ENCODE measurements around the gene MBTPS1. TPM values are rescaled to one million over a fixed set of nuclear protein-coding genes. Genes with fewer than 3 reads are reported as not detected.
"Not testable (repeated sequence)": the region's sequence is repeated elsewhere in the genome, so short reads cannot be mapped to it uniquely, and the experiment has no call there.

The MBTPS1 gene
- total RNA-seq, 1 donor from 2014 or later: 143 TPM

GRCh38 chr16:84121007-84121406 is 4.3 kb upstream of the MBTPS1 start:
- Mint-ChIP-seq H3K27me3 (ENCODE audit: low read depth) (no peaks in the 10 kb centered on the region), H3K36me3 (peaks cover 26% of the 10 kb centered on the region), H3K9me3 (no peaks in the 10 kb centered on the region), H3K4me3 (no peak overlapping the region), H3K4me1 (peaks cover 11% of the 10 kb centered on the region), H3K27ac (no peak overlapping the region)
- no peak for TF ChIP-seq CTCF (IDR thresholded peaks at IDR 0.05; ENCODE audit: unreplicated experiment)
- DNase-seq (ENCODE audit: low spot score in 2 of 2, unreplicated experiment in 2 of 2): no peak

- no peak overlapping the region for H3K27ac Mint-ChIP-seq
- H3K4me1 Mint-ChIP-seq: peaks cover 17% of the 10 kb centered on the region
- no peak overlapping the region for H3K4me3 Mint-ChIP-seq
- peaks cover 20% of the 10 kb centered on the region for H3K36me3 Mint-ChIP-seq
- no peaks in the 10 kb centered on the region for H3K9me3 Mint-ChIP-seq
- TF ChIP-seq CTCF (IDR thresholded peaks at IDR 0.05; ENCODE audit: unreplicated experiment): no peak
- H3K27me3 Mint-ChIP-seq (ENCODE audit: low read depth): no peaks in the 10 kb centered on the region
- DNase-seq (ENCODE audit: low spot score in 2 of 2, unreplicated experiment in 2 of 2): no peak
These were observed 3.3 kb upstream of the MBTPS1 start for GRCh38 chr16:84120023-84120422.

- no peaks in the 10 kb centered on the region for H3K9me3 Mint-ChIP-seq
- H3K4me1 Mint-ChIP-seq: peaks cover 18% of the 10 kb centered on the region
- no peaks in the 10 kb centered on the region for H3K27me3 Mint-ChIP-seq (ENCODE audit: low read depth)
- DNase-seq (ENCODE audit: low spot score in 2 of 2, unreplicated experiment in 2 of 2): no peak
- no peak overlapping the region for H3K27ac Mint-ChIP-seq
- TF ChIP-seq CTCF (IDR thresholded peaks at IDR 0.05; ENCODE audit: unreplicated experiment): no peak
- no peak overlapping the region for H3K4me3 Mint-ChIP-seq
- H3K36me3 Mint-ChIP-seq: peaks cover 18% of the 10 kb centered on the region
These were observed 2.6 kb upstream of the MBTPS1 start for GRCh38 chr16:84119368-84119767.

GRCh38 chr16:84118315-84118714 is 1.6 kb upstream of the MBTPS1 start:
- not testable (repeated sequence) for DNase-seq (ENCODE audit: low spot score in 2 of 2, unreplicated experiment in 2 of 2); H3K27ac Mint-ChIP-seq; H3K9me3 Mint-ChIP-seq; H3K27me3 Mint-ChIP-seq (ENCODE audit: low read depth)
- H3K4me3 Mint-ChIP-seq: peak overlapping the region; percentile 54
- peaks cover 14% of the 10 kb centered on the region for H3K36me3 Mint-ChIP-seq
- H3K4me1 Mint-ChIP-seq: peaks cover 20% of the 10 kb centered on the region

GRCh38 chr16:84117494-84117843 is 727 bp upstream of the MBTPS1 start:
- peak overlapping the region; percentile 87 for H3K4me3 Mint-ChIP-seq
- H3K4me1 Mint-ChIP-seq: peaks cover 20% of the 10 kb centered on the region
- DNase-seq (ENCODE audit: low spot score in 2 of 2, unreplicated experiment in 2 of 2): no peak
- no peaks in the 10 kb centered on the region for H3K27me3 Mint-ChIP-seq (ENCODE audit: low read depth)
- no peaks in the 10 kb centered on the region for H3K9me3 Mint-ChIP-seq
- no peak for TF ChIP-seq CTCF (IDR thresholded peaks at IDR 0.05; ENCODE audit: unreplicated experiment)
- peaks cover 8% of the 10 kb centered on the region for H3K36me3 Mint-ChIP-seq
- H3K27ac Mint-ChIP-seq: peak overlapping the region; percentile 82

- TF ChIP-seq CTCF (IDR thresholded peaks at IDR 0.05; ENCODE audit: unreplicated experiment): no peak
- peaks cover 20% of the 10 kb centered on the region for H3K4me1 Mint-ChIP-seq
- DNase-seq (ENCODE audit: low spot score in 2 of 2, unreplicated experiment in 2 of 2): no peak
- no peaks in the 10 kb centered on the region for H3K9me3 Mint-ChIP-seq
- H3K36me3 Mint-ChIP-seq: peaks cover 2% of the 10 kb centered on the region
- peak overlapping the region; percentile 97 for H3K27ac Mint-ChIP-seq
- no peaks in the 10 kb centered on the region for H3K27me3 Mint-ChIP-seq (ENCODE audit: low read depth)
- peak overlapping the region; percentile 91 for H3K4me3 Mint-ChIP-seq
These were observed 623 bp downstream of the MBTPS1 start for GRCh38 chr16:84115919-84116719.

- not testable (repeated sequence) for H3K4me1 Mint-ChIP-seq; H3K27me3 Mint-ChIP-seq (ENCODE audit: low read depth); H3K9me3 Mint-ChIP-seq; DNase-seq (ENCODE audit: low spot score in 2 of 2, unreplicated experiment in 2 of 2); H3K27ac Mint-ChIP-seq; H3K36me3 Mint-ChIP-seq; H3K4me3 Mint-ChIP-seq
These were observed 4.8 kb downstream of the MBTPS1 start for GRCh38 chr16:84111949-84112348.

Measured in mesothelial cell of epicardium (in vitro differentiated cells).